Measurements from ENCODE around the gene CEP104.

Gene CEP104

DNA sequence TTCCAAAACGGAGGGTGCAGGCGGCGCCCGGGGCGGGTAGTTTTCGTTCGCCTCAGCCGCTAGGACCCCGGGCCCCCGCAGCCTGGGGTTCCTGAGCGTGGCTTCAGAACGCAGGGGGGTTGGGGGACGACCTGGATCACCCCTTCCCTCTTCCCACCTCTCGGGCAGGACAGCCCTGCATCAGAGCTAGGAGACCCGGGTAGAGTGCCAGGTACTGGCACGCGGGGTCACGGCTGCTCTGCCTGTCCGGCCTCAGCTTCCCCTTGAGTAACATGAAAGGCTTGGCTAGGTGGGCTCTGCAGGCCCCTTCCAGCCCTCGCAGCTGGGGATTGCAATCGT is 749 bp upstream of the CEP104 start:
- Histone ChIP-seq H3K4me2 (ENCODE audit: low read length) (peak overlapping the region; percentile 96), H3K4me3 (ENCODE audit: low read length) (peak overlapping the region; percentile 85), H3K36me3 (ENCODE audit: insufficient read depth, low read length) (no peaks in the 10 kb centered on the region), H3K9ac (ENCODE audit: low read depth, low read length) (peak overlapping the region; percentile 83), H3K9me3 (replicated peaks; ENCODE audit: low read length) (no peaks in the 10 kb centered on the region), H3K27me3 (ENCODE audit: control insufficient read depth, insufficient read depth, low read length) (no peaks in the 10 kb centered on the region), H3K4me1 (ENCODE audit: control insufficient read depth, insufficient read depth, low read length) (peaks cover 14% of the 10 kb centered on the region)

DNA sequence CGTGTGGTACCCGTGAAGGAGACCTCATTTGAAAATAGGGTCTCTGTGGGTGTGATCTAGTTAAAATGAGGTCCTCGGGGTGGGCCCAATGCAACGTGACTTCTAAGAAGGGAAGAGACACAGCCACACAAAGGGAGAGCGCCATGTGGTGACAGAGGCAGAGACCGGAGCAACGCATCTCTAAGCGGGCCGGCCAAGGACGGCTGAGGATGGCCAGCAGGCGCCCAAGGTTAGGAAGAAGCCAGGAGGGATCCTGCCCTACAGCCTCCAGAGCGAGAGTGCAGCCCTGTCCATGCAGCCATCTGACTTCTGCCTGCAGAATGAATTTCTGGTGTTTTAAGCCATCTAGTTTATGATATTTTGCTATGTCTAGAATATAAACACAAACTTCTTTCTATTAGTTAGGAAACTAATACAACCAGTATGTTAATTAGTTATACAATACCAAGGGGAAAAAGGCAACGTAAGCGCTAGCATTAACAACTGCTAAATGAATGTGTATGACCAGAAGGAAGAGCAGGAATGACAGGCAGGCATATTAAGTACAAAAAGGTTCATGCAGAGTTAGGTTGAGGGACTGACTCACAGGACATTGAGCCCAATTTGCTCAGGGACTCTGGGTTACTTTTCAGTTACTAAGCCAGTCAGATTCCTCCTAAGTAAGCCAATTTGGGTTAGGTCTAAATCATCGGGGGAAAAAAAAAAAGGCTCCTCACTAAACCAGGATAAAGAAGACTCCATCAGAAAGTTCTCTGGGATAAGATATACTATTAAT is 4.1 kb downstream of the CEP104 start:
- H3K27me3 ChIP-seq (ENCODE audit: control insufficient read depth, insufficient read depth, low read length), result no peaks in the 10 kb centered on the region

GRCh38 chr1:3852091-3852490 is 4.9 kb downstream of the CEP104 start:
- H3K4me2 ChIP-seq (ENCODE audit: low read length), result no peak overlapping the region
- no peaks in the 10 kb centered on the region for H3K27me3 ChIP-seq (ENCODE audit: control insufficient read depth, insufficient read depth, low read length)
- no peak overlapping the region for H3K9ac ChIP-seq (ENCODE audit: low read depth, low read length)
- peaks cover 6% of the 10 kb centered on the region for H3K4me1 ChIP-seq (ENCODE audit: control insufficient read depth, insufficient read depth, low read length)
- no peak overlapping the region for H3K4me3 ChIP-seq (ENCODE audit: low read length)
- H3K9me3 ChIP-seq (replicated peaks; ENCODE audit: low read length), result no peaks in the 10 kb centered on the region
- peaks cover 22% of the 10 kb centered on the region for H3K36me3 ChIP-seq (ENCODE audit: insufficient read depth, low read length)

More for the DNA sequence above, 4.1 kb downstream of the CEP104 start:
- Histone ChIP-seq H3K4me2 (ENCODE audit: low read length) (no peak overlapping the region), H3K4me3 (ENCODE audit: low read length) (no peak overlapping the region), H3K9ac (ENCODE audit: low read depth, low read length) (no peak overlapping the region), H3K4me1 (ENCODE audit: control insufficient read depth, insufficient read depth, low read length) (peaks cover 7% of the 10 kb centered on the region), H3K36me3 (ENCODE audit: insufficient read depth, low read length) (peaks cover 22% of the 10 kb centered on the region), H3K9me3 (replicated peaks; ENCODE audit: low read length) (no peaks in the 10 kb centered on the region)

- Histone ChIP-seq H3K9me3 (replicated peaks; ENCODE audit: low read length) (no peaks in the 10 kb centered on the region), H3K36me3 (ENCODE audit: insufficient read depth, low read length) (peaks cover 22% of the 10 kb centered on the region), H3K9ac (ENCODE audit: low read depth, low read length) (no peak overlapping the region), H3K4me3 (ENCODE audit: low read length) (no peak overlapping the region), H3K4me1 (ENCODE audit: control insufficient read depth, insufficient read depth, low read length) (peaks cover 6% of the 10 kb centered on the region), H3K4me2 (ENCODE audit: low read length) (no peak overlapping the region), H3K27me3 (ENCODE audit: control insufficient read depth, insufficient read depth, low read length) (no peaks in the 10 kb centered on the region)
Measured at GRCh38 chr1:3851292-3851691, 5.7 kb downstream of the CEP104 start.

GRCh38 chr1:3850857-3851256 is 6.2 kb downstream of the CEP104 start:
- H3K4me3 ChIP-seq (ENCODE audit: low read length), result no peak overlapping the region
- no peak overlapping the region for H3K4me2 ChIP-seq (ENCODE audit: low read length)
- no peaks in the 10 kb centered on the region for H3K9me3 ChIP-seq (replicated peaks; ENCODE audit: low read length)
- peaks cover 4% of the 10 kb centered on the region for H3K4me1 ChIP-seq (ENCODE audit: control insufficient read depth, insufficient read depth, low read length)
- H3K36me3 ChIP-seq (ENCODE audit: insufficient read depth, low read length), result peaks cover 22% of the 10 kb centered on the region
- H3K27me3 ChIP-seq (ENCODE audit: control insufficient read depth, insufficient read depth, low read length), result no peaks in the 10 kb centered on the region
- H3K9ac ChIP-seq (ENCODE audit: low read depth, low read length), result no peak overlapping the region

- Histone ChIP-seq H3K4me3 (ENCODE audit: low read length) (no peak overlapping the region), H3K4me1 (ENCODE audit: control insufficient read depth, insufficient read depth, low read length) (no peaks in the 10 kb centered on the region), H3K36me3 (ENCODE audit: insufficient read depth, low read length) (peaks cover 26% of the 10 kb centered on the region), H3K4me2 (ENCODE audit: low read length) (no peak overlapping the region), H3K9me3 (replicated peaks; ENCODE audit: low read length) (no peaks in the 10 kb centered on the region), H3K27me3 (ENCODE audit: control insufficient read depth, insufficient read depth, low read length) (no peaks in the 10 kb centered on the region), H3K9ac (ENCODE audit: low read depth, low read length) (no peak overlapping the region)
Measured at GRCh38 chr1:3847081-3847480, 9.9 kb downstream of the CEP104 start.

- Histone ChIP-seq H3K36me3 (ENCODE audit: insufficient read depth, low read length) (peaks cover 25% of the 10 kb centered on the region), H3K9me3 (replicated peaks; ENCODE audit: low read length) (no peaks in the 10 kb centered on the region), H3K9ac (ENCODE audit: low read depth, low read length) (no peak overlapping the region), H3K4me3 (ENCODE audit: low read length) (no peak overlapping the region), H3K4me1 (ENCODE audit: control insufficient read depth, insufficient read depth, low read length) (no peaks in the 10 kb centered on the region), H3K27me3 (ENCODE audit: control insufficient read depth, insufficient read depth, low read length) (no peaks in the 10 kb centered on the region), H3K4me2 (ENCODE audit: low read length) (no peak overlapping the region)
Measured at GRCh38 chr1:3846541-3846940, 10.5 kb downstream of the CEP104 start.

DNA sequence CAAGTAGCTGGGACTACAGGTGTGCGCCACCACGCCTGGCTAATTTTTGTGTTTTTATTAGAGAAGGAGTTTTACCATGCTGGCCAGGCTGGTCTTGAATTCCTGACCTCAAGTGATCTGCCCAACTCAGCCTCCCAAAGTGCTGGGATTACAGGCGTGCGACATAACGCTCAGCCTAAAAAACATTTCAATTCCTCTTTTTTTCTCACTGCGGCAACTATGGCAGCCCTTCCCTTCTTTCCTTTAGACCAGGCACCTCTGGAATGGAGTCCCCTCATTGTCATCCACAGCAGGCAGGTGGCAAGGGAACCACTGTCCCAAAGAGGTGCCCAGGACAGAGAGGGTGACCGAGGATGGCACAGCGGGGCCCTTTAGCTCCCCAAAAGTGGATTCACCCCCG is 14.1 kb downstream of the CEP104 start:
- Histone ChIP-seq H3K9me3 (replicated peaks; ENCODE audit: low read length) (no peaks in the 10 kb centered on the region), H3K4me2 (ENCODE audit: low read length) (no peak overlapping the region), H3K9ac (ENCODE audit: low read depth, low read length) (no peak overlapping the region), H3K4me1 (ENCODE audit: control insufficient read depth, insufficient read depth, low read length) (no peaks in the 10 kb centered on the region), H3K27me3 (ENCODE audit: control insufficient read depth, insufficient read depth, low read length) (no peaks in the 10 kb centered on the region), H3K36me3 (ENCODE audit: insufficient read depth, low read length) (peaks cover 37% of the 10 kb centered on the region), H3K4me3 (ENCODE audit: low read length) (no peak overlapping the region)

GRCh38 chr1:3841491-3841890 is 15.5 kb downstream of the CEP104 start:
- H3K4me2 ChIP-seq (ENCODE audit: low read length), result no peak overlapping the region
- H3K9me3 ChIP-seq (replicated peaks; ENCODE audit: low read length), result no peaks in the 10 kb centered on the region
- H3K9ac ChIP-seq (ENCODE audit: low read depth, low read length), result no peak overlapping the region
- H3K4me3 ChIP-seq (ENCODE audit: low read length), result no peak overlapping the region
- peaks cover 49% of the 10 kb centered on the region for H3K36me3 ChIP-seq (ENCODE audit: insufficient read depth, low read length)
- H3K27me3 ChIP-seq (ENCODE audit: control insufficient read depth, insufficient read depth, low read length), result no peaks in the 10 kb centered on the region
- H3K4me1 ChIP-seq (ENCODE audit: control insufficient read depth, insufficient read depth, low read length), result no peaks in the 10 kb centered on the region

DNA sequence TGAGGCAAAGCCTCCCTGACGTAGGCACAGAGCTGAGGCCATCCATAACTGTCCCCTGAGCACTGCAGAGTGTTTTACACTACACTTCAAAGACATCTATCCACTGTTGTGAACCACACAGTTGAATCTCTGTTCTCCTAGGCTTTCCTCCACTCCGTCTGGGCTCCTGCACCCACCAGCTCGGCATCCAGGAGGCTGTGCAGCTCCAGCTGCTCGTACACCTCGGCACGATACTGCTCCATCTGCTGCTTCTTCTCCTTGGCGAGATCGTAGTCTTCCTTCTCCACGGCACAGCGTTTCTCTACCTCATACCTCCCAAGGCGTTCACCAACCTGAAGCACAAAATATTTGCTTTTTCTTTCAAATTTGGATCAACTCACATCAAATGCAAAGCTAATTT is 18.2 kb downstream of the CEP104 start:
- Histone ChIP-seq H3K36me3 (ENCODE audit: insufficient read depth, low read length) (peaks cover 59% of the 10 kb centered on the region), H3K9me3 (replicated peaks; ENCODE audit: low read length) (no peaks in the 10 kb centered on the region), H3K4me2 (ENCODE audit: low read length) (no peak overlapping the region), H3K9ac (ENCODE audit: low read depth, low read length) (no peak overlapping the region), H3K4me3 (ENCODE audit: low read length) (no peak overlapping the region), H3K4me1 (ENCODE audit: control insufficient read depth, insufficient read depth, low read length) (no peaks in the 10 kb centered on the region), H3K27me3 (ENCODE audit: control insufficient read depth, insufficient read depth, low read length) (no peaks in the 10 kb centered on the region)

DNA sequence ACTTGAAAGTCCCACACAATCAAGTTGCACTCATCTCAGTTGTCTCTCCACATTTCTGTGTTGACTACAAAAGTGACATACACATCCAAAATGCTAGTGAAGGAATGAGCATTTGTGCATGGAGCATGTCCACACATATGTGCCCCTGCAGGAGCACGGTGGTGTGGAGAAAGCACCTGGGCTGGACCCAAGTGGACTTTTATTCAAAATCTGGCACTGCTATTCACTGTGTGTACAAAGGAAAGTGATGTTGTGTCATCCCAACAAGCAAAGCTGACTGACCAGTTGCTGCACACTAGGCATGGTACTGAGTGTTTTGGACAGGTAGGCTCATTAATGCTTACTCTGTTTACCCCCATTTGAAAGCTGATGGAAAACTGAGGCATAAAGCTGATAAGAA is 19.3 kb downstream of the CEP104 start:
- Histone ChIP-seq H3K27me3 (ENCODE audit: control insufficient read depth, insufficient read depth, low read length) (no peaks in the 10 kb centered on the region), H3K4me1 (ENCODE audit: control insufficient read depth, insufficient read depth, low read length) (no peaks in the 10 kb centered on the region), H3K9me3 (replicated peaks; ENCODE audit: low read length) (no peaks in the 10 kb centered on the region), H3K36me3 (ENCODE audit: insufficient read depth, low read length) (peaks cover 61% of the 10 kb centered on the region), H3K9ac (ENCODE audit: low read depth, low read length) (no peak overlapping the region), H3K4me3 (ENCODE audit: low read length) (no peak overlapping the region), H3K4me2 (ENCODE audit: low read length) (no peak overlapping the region)

GRCh38 chr1:3837200-3837599 is 19.8 kb downstream of the CEP104 start:
- Histone ChIP-seq H3K27me3 (ENCODE audit: control insufficient read depth, insufficient read depth, low read length) (no peaks in the 10 kb centered on the region), H3K36me3 (ENCODE audit: insufficient read depth, low read length) (peaks cover 59% of the 10 kb centered on the region), H3K4me3 (ENCODE audit: low read length) (no peak overlapping the region), H3K9me3 (replicated peaks; ENCODE audit: low read length) (no peaks in the 10 kb centered on the region), H3K4me2 (ENCODE audit: low read length) (no peak overlapping the region), H3K9ac (ENCODE audit: low read depth, low read length) (no peak overlapping the region), H3K4me1 (ENCODE audit: control insufficient read depth, insufficient read depth, low read length) (no peaks in the 10 kb centered on the region)

Measured in skeletal muscle satellite cell (primary cell).